ENCODE measurements around the gene CNDP2.
"Not testable (repeated sequence)": the region's sequence is repeated elsewhere in the genome, so short reads cannot be mapped to it uniquely, and the experiment has no call there.

CNDP2 gene

DNA sequence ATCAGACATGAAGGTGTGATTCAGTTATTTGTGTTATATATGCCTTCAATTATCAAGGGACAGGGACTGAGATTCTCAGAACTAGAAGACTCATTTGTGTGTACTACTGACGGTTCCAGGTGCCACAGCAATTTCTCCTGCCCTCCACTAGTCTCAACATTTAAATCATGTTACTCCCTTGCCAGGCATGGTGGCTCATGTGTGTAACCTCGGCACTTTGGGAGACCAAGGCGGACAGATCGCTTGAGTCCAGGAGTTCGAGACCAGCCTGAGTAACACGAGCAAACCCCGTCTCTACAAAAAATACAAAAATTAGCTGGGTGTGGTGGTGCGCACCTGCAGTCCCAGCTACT is 1.1 kb downstream of the CNDP2 start:
- in situ Hi-C loops (cut with MboI; ENCODE audit: low pct_unique_long_range_greater_than_20kb, low sequenced_read_pairs, unreplicated experiment), result loop anchor here (10.0 kb wide), 1 partner anchor 142 kb away; no protein-coding TSS in a partner anchor
- DNase-seq (ENCODE audit: low spot score), result no peak
- TF ChIP-seq, protein P1, sequence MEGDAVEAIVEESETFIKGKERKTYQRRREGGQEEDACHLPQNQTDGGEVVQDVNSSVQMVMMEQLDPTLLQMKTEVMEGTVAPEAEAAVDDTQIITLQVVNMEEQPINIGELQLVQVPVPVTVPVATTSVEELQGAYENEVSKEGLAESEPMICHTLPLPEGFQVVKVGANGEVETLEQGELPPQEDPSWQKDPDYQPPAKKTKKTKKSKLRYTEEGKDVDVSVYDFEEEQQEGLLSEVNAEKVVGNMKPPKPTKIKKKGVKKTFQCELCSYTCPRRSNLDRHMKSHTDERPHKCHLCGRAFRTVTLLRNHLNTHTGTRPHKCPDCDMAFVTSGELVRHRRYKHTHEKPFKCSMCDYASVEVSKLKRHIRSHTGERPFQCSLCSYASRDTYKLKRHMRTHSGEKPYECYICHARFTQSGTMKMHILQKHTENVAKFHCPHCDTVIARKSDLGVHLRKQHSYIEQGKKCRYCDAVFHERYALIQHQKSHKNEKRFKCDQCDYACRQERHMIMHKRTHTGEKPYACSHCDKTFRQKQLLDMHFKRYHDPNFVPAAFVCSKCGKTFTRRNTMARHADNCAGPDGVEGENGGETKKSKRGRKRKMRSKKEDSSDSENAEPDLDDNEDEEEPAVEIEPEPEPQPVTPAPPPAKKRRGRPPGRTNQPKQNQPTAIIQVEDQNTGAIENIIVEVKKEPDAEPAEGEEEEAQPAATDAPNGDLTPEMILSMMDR (IDR thresholded peaks at IDR 0.05; ENCODE audit: extremely low read depth, insufficient read depth, missing control alignments), result no peak

DNA sequence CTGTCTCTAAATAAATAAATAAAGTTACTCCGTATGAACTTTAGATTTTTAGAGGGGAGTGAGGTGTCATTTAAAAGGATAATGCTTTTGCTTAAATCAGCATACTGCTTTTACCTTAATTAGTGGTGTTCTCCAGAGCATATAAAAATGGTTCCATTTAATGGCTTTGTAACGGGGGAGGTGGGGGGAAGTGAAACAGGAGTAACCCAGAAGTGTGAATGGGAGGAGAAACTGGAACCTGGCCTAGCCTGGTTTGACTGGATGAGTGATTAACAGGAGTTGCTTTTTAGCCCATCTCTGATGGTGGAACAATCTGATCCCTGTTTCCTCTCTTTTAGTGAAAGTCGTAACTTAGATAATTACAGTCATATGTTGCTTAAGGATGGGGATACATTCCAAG is 1.6 kb downstream of the CNDP2 start:
- no peak for DNase-seq (ENCODE audit: low spot score)
- TF ChIP-seq, protein P1 (IDR thresholded peaks at IDR 0.05; ENCODE audit: extremely low read depth, insufficient read depth, missing control alignments), result no peak
- in situ Hi-C loops (cut with MboI; ENCODE audit: low pct_unique_long_range_greater_than_20kb, low sequenced_read_pairs, unreplicated experiment), result loop anchor here (10.0 kb wide), 1 partner anchor 143 kb away; no protein-coding TSS in a partner anchor

DNA sequence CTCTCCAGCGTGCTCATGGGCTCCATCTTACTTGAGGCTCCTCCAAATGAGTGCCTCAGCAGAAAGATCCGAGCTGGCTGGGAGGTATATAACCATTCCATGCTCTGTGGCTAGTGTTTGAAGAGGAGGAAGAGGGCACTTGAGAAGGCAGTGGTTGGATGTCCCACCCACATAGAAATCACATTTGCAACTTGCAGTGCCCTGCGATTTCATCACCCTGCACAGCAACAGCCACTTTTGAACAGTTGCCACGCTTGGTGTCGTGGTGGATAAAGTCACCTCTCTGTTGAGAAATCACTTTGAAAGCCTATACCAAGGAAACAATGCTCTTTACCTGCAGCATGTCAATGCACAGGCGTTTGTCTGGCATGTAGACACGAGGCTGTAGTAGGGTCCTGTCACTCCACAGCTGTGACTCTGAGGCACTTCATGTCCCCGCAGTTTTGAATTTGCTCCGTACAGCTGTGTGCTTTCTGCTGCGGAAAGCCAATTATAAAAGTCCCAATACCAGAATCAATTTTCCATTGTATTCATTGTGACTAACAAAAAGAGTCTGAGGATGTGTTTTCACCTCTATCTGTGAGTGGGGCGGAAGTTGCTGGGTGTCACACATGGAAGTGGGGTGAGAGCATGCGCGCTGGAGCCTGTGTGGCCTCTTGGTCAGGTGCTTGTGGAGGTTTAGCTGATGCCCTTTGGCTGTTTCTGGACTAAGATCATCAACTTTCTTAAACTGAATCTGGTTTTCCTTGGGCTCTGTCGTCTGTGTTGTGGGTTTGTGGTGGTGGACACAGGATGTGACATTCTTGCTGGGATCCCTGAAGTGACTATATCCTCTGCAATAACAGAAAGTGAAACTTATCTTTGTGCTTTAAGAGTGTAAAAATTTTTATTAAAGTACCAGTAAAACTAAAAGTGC is 2.8 kb downstream of the CNDP2 start:
- TF ChIP-seq, protein P1 (IDR thresholded peaks at IDR 0.05; ENCODE audit: extremely low read depth, insufficient read depth, missing control alignments), result no peak
- in situ Hi-C loops (cut with MboI; ENCODE audit: low pct_unique_long_range_greater_than_20kb, low sequenced_read_pairs, unreplicated experiment), result loop anchor here (10.0 kb wide), 1 partner anchor 144 kb away; no protein-coding TSS in a partner anchor

DNA sequence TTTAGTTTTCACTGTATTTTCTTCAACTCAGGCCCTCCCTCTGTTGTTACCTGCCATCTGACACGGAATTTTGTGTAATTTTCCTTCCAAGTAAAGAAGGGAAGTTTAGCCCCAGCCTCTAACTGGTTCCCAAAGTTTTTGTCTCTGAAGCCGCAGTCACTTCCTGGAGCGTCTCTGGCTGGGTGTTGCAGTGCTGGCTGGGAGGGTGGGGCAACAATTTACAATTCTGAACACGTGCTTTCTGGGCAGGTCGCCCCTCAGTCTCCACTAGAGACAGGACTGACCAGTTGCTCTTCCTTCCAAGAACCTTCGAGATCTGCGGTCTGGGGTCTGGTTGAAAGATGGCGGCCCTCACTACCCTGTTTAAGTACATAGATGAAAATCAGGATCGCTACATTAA is 3.5 kb downstream of the CNDP2 start:
- in situ Hi-C loops (cut with MboI; ENCODE audit: low pct_unique_long_range_greater_than_20kb, low sequenced_read_pairs, unreplicated experiment), result loop anchor here (10.0 kb wide), 1 partner anchor 145 kb away; no protein-coding TSS in a partner anchor
- DNase-seq (ENCODE audit: low spot score), result peak; percentile 73
- TF ChIP-seq, protein P1 (IDR thresholded peaks at IDR 0.05; ENCODE audit: extremely low read depth, insufficient read depth, missing control alignments), result no peak

More for the DNA sequence above, 2.8 kb downstream of the CNDP2 start:
- DNase-seq (ENCODE audit: low spot score), result peak; percentile 81

DNA sequence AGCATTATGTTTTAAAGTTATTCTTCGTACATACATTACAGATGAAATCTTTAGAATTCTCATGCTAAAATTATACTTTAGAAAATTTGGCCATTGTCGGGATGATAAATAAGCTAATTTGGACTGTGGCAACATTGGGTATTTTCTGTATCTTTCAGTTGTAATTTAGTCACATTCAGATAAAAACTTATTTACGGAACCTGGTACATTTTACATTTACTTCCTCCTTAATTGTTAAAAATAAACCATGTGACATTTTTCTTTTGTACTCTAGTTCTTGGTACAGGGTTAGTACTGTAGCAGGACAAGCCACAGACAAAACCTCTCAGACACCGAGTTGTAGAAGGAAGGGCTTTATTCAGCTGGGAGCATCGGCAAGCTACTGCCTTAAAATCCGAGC is 4.2 kb downstream of the CNDP2 start:
- in situ Hi-C loops (cut with MboI; ENCODE audit: low pct_unique_long_range_greater_than_20kb, low sequenced_read_pairs, unreplicated experiment), result no loop called here
- DNase-seq (ENCODE audit: low spot score), result no peak
- TF ChIP-seq, protein P1 (IDR thresholded peaks at IDR 0.05; ENCODE audit: extremely low read depth, insufficient read depth, missing control alignments), result no peak

DNA sequence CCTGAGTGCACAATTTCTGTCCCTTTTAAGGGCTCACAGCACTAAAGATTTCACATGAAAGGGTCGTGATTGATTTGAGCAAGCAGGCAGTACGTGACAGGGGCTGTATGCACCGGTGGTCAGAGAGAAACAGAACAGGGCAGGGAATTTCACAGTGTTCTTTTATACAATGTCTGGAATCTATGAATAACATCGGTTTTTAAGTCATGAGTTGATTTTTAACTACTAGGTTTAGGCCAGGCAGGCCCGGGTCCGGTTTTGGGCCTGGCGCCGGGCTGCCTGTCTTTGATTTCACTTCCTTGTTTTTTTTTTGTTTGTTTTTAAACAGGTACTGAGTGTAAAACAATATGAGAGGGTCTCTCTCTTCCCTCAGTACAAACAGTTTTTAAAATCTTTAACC is 4.6 kb downstream of the CNDP2 start:
- DNase-seq (ENCODE audit: low spot score); in situ Hi-C loops (cut with MboI; ENCODE audit: low pct_unique_long_range_greater_than_20kb, low sequenced_read_pairs, unreplicated experiment): not testable (repeated sequence)

DNA sequence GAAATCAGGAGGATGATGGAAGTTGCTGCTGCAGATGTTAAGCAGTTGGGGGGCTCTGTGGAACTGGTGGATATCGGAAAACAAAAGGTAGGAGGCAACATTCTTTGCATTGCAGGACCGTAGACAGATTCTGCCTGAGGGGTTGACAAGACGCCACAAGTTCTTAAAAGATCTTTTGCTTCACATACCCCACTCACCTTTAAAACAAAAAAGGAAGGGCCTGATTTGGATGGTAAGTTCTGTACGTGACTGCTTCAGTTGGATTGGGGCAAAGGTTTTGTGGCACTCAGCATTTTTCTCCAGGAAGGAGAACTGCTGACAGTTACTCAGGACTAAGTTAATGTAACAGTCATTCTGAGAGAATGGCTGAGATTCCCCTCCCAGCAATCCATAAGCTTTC is 5.2 kb downstream of the CNDP2 start:
- TF ChIP-seq, protein P1 (IDR thresholded peaks at IDR 0.05; ENCODE audit: extremely low read depth, insufficient read depth, missing control alignments), result no peak
- in situ Hi-C loops (cut with MboI; ENCODE audit: low pct_unique_long_range_greater_than_20kb, low sequenced_read_pairs, unreplicated experiment), result no loop called here
- DNase-seq (ENCODE audit: low spot score), result no peak
